ENCODE results near the gene BCAR3.
"Not testable (repeated sequence)": the region's sequence is repeated elsewhere in the genome, so short reads cannot be mapped to it uniquely, and the experiment has no call there.

Gene BCAR3

GRCh38 chr1:93707956-93708355, 26.3 kb upstream of the BCAR3 start:
- DNase-seq (ENCODE audit: low read depth in 1 of 2, low spot score in 1 of 2): peak in 1 of 2 donors; percentile 25

GRCh38 chr1:93705892-93706500, 24.4 kb upstream of the BCAR3 start:
- no peak for DNase-seq (ENCODE audit: low read depth in 1 of 2, low spot score in 1 of 2)

GRCh38 chr1:93704052-93704451, 22.4 kb upstream of the BCAR3 start:
- DNase-seq (ENCODE audit: low read depth in 1 of 2, low spot score in 1 of 2): no peak

GRCh38 chr1:93703643-93704042, 22.0 kb upstream of the BCAR3 start:
- DNase-seq (ENCODE audit: low read depth in 1 of 2, low spot score in 1 of 2): no peak

GRCh38 chr1:93702828-93703183, 21.2 kb upstream of the BCAR3 start:
- DNase-seq (ENCODE audit: low read depth in 1 of 2, low spot score in 1 of 2): no peak

- no peak for DNase-seq (ENCODE audit: low read depth in 1 of 2, low spot score in 1 of 2)
Measured at GRCh38 chr1:93702111-93702827, 20.6 kb upstream of the BCAR3 start.

- no peak for DNase-seq (ENCODE audit: low read depth in 1 of 2, low spot score in 1 of 2)
Measured at GRCh38 chr1:93701629-93702028, 20.0 kb upstream of the BCAR3 start.

GRCh38 chr1:93700532-93701469, 19.2 kb upstream of the BCAR3 start:
- no peak for DNase-seq (ENCODE audit: low read depth in 1 of 2, low spot score in 1 of 2)

GRCh38 chr1:93699503-93700168, 18.0 kb upstream of the BCAR3 start:
- DNase-seq (ENCODE audit: low read depth in 1 of 2, low spot score in 1 of 2): no peak

- no peak for DNase-seq (ENCODE audit: low read depth in 1 of 2, low spot score in 1 of 2)
Measured at GRCh38 chr1:93699049-93699384, 17.4 kb upstream of the BCAR3 start.

GRCh38 chr1:93698329-93699048, 16.9 kb upstream of the BCAR3 start:
- DNase-seq (ENCODE audit: low read depth in 1 of 2, low spot score in 1 of 2): no peak

- DNase-seq (ENCODE audit: low read depth in 1 of 2, low spot score in 1 of 2): not testable (repeated sequence)
Measured at GRCh38 chr1:93697566-93697965, 15.9 kb upstream of the BCAR3 start.

- DNase-seq (ENCODE audit: low read depth in 1 of 2, low spot score in 1 of 2): no peak
Measured at GRCh38 chr1:93695411-93696005, 13.9 kb upstream of the BCAR3 start.

- no peak for DNase-seq (ENCODE audit: low read depth in 1 of 2, low spot score in 1 of 2)
Measured at GRCh38 chr1:93694819-93695218, 13.2 kb upstream of the BCAR3 start.

- no peak for DNase-seq (ENCODE audit: low read depth in 1 of 2, low spot score in 1 of 2)
Measured at GRCh38 chr1:93694039-93694438, 12.4 kb upstream of the BCAR3 start.

- DNase-seq (ENCODE audit: low read depth in 1 of 2, low spot score in 1 of 2): no peak
Measured at GRCh38 chr1:93692983-93693591, 11.4 kb upstream of the BCAR3 start.

- DNase-seq (ENCODE audit: low read depth in 1 of 2, low spot score in 1 of 2): no peak
Measured at GRCh38 chr1:93692451-93692861, 10.8 kb upstream of the BCAR3 start.

- DNase-seq (ENCODE audit: low read depth in 1 of 2, low spot score in 1 of 2): no peak
Measured at GRCh38 chr1:93692026-93692425, 10.4 kb upstream of the BCAR3 start.

- no peak for DNase-seq (ENCODE audit: low read depth in 1 of 2, low spot score in 1 of 2)
Measured at GRCh38 chr1:93690921-93691789, 9.5 kb upstream of the BCAR3 start.
